DND-41 (cell line): ENCODE data around the gene COQ7.

Source experiments
- CTCF ChIP-seq: IDR thresholded peaks from 2 replicates; pipeline ENCODE4 v1.5.1; 2012; ENCODE audit warnings: borderline replicate concordance, low read length, moderate library complexity, mild to moderate bottlenecking; ENCODE audit not compliant: poor library complexity, severe bottlenecking; ENCODE audit errors: extremely low read depth
- EZH2 ChIP-seq: IDR thresholded peaks from 3 replicates; pipeline ENCODE4 v1.6.1; 2012; ENCODE audit warnings: borderline replicate concordance, low read depth, mild to moderate bottlenecking, moderate library complexity, low read length, inconsistent platforms; ENCODE audit not compliant: severe bottlenecking

- no peak for TF ChIP-seq CTCF
- no peak for TF ChIP-seq EZH2
Measured at GRCh38 chr16:19083670-19084069, 16.3 kb downstream of the COQ7 start.
